HG03108 (cell line): ENCODE measurements around the gene FADS6.

Experiments used
- ATAC-seq: cut with Tn5 transposase; IDR thresholded peaks from one replicate; pipeline ENCODE4 v1.9.1; 2021; ENCODE audit warnings: moderate library complexity; ENCODE audit not compliant: unreplicated experiment

FADS6 gene

DNA sequence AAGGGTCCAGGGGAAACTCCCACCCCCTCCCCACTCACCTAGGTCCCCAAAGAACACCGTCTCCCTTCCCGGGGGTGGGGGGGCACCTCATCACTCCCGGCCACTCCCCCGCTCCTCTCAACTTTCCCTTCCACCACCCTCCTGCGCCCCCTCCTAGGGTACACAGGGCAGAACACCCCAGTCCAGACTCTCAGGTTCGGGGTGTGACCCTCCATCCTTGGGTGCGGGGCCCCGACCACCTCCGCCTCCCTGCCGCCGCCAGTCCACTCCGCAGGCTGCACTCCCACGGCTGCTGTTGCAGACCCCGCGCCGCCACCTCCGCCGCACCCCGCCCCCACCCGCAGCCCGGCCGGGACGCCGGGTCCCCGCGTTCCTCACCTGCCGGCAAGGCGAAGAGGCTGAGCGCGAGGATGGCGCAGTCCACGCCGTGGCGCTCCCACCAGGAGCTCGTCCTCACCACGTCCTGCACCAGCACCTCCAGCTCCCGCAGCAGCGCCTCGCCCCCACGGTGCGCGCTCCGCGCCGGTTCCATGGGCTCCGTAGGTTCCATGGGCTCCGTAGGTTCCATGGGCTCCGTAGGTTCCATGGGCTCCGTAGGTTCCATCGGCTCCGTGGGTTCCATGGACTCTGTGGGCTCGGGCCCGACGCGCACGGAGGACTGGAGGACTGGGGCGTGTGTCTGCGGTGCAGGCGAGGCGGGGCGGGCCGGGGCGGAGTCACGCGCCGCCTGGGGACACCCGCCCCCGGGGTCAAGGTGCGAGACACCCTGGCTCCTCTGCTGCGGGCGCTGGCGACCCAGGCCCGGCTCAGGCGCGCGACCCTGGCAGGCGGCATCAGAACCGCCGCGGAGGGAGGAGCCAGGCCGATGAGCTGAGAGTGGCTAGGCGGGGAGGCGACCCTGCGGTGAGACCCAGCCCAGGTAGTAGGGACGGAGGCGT lies at the start of gene FADS6:
Gene FADS6 (minus strand): TSS at position 660 of the 938 bp plus-strand sequence. CDS start 38 bp downstream, at position 622.
- ATAC-seq: no peak

GRCh38 chr17:74941128-74941725 lies 47.8 kb upstream of the FADS6 start:
- ATAC-seq: no peak

- no peak for ATAC-seq
Measured at GRCh38 chr17:74939534-74939933, 46.1 kb upstream of the FADS6 start.

- no peak for ATAC-seq
Measured at GRCh38 chr17:74938194-74938950, 44.9 kb upstream of the FADS6 start.

GRCh38 chr17:74937064-74938051 lies 43.9 kb upstream of the FADS6 start:
- ATAC-seq: no peak

DNA sequence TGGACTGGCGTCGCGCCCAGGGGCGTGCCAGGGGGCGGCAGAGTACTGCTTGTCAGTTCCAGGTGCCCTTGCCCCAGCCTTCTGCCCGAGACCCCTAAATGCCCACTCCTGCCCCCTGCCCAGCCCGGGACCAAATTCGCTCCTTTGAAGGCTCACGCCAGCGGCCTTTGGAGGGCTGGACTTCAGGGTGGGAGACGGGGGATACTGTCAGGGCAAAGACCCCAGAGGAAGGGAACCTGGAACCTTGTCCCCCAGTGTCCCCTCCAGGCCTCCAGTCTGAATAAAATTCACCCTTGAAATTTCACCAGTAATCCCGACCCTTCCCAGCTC lies 43.0 kb upstream of the FADS6 start:
- ATAC-seq: no peak

GRCh38 chr17:74935585-74936469 lies 42.4 kb upstream of the FADS6 start, which contains the start of gene OTOP3:
OTOP3 (plus strand) TSS chr17:74935898; CDS start chr17:74935922, 24 bp downstream.
- ATAC-seq: no peak

- no peak for ATAC-seq
Measured at GRCh38 chr17:74935048-74935447, 41.6 kb upstream of the FADS6 start.

- ATAC-seq: no peak
Measured at GRCh38 chr17:74930535-74931036, 37.2 kb upstream of the FADS6 start.

DNA sequence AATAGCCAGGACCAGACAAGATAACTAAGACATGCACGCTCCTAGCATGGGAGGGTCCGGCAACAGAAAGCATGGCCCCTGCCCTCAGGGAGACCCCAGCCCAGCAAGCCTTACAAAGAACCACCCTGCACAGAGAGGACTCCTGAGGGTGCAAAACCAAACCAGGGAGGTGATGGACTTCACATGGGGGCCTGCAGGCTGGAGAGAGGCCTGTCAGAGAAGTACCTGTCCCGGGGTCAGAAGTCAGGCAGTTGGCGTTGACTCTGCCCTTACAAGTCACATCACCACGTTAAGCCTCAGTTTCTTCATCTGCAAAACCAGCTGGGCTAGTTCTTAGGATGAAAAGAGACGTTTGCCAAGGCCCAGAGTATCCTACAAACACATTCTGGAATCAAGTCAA lies 35.4 kb upstream of the FADS6 start:
- no peak for ATAC-seq

DNA sequence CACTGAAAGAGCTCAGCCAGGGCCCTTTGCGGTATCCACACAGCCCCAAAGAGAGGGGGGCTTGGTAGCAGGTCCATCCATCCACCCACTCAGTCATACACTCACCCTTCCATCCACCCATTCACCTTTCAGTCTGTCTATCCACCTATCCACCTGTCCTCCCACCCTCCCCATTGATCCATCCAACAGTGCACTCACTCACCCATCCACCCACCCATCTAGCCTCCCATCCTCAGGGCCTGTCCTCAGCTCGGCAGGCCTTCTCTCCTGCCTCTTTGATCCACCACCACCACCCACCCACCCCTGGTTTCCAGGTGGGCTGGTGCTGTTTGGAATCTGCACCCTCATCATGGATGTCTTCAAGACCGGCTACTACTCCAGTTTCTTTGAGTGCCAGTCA lies 31.8 kb upstream of the FADS6 start:
- ATAC-seq: no peak

DNA sequence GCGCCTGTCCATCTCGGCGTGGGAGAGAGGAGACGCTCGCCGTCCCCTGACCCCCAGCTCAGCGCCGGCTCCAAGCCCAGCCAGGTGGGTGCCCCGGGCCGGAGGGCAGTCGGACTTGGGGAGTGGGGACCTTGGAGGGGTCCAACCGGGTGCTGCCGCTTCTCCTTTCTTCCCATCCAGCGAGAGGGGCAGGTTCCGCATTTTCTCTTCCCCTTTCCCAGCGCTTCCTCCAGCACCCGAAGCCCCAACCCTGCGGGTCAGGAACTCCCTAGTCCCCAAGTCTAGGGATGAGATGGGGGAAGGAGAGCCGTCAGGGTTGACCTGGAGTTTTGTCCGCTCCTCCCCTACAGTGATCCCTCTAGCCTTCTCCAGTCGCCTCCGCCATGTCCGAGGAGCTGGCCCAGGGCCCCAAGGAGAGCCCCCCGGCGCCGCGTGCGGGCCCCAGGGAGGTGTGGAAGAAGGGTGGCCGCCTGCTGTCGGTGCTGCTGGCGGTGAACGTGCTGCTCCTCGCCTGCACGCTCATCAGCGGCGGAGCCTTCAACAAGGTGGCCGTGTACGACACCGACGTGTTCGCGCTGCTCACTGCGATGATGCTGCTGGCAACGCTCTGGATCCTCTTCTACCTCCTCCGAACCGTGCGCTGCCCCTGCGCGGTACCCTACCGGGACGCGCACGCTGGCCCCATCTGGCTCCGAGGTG lies 31.0 kb upstream of the FADS6 start, which contains the start of gene OTOP2:
Gene OTOP2 (plus strand): TSS at position 24 of the 699 bp plus-strand sequence. CDS start 360 bp downstream, at position 384.
- no peak for ATAC-seq

DNA sequence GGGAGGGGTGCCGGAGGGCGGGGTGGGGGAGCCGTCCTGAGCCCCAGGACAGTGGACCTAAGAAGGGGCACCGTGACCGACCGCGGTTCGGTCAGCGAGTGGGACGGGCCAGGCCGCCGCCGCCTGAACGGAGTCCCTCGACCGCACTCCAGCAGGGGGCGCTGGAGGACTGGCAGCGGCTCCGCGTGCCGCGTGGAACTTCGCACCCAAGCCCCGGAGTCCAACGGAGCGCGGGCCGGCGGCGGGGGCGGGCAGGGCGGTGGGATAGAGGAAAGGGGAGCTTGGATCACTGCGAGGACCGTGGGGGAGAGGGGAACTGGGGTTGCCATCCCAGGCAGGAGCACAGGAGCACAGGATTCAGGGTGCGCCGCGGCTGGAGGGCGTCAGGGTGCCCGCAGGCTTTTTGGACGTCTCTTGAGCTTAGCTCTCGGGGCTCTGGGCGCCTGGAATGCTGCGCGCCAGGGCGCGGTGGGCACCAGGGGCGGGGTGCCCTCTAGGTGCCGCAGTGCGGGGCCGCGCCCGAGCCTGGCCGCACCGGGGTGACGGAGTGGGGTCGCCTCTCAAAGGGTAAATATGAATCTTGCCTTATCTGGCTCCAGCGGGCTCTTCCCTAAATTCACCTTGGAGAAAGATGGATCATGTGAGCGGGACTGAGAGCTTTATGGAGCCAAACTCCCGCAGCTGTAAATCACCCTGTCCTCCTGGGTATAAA lies 30.3 kb upstream of the FADS6 start:
- no peak for ATAC-seq

GRCh38 chr17:74922694-74923537 lies 29.5 kb upstream of the FADS6 start, which contains the start of gene USH1G:
USH1G (minus strand) TSS chr17:74923255; CDS start chr17:74923073, 182 bp downstream.
- ATAC-seq: no peak

- no peak for ATAC-seq
Measured at GRCh38 chr17:74922172-74922571, 28.7 kb upstream of the FADS6 start.

DNA sequence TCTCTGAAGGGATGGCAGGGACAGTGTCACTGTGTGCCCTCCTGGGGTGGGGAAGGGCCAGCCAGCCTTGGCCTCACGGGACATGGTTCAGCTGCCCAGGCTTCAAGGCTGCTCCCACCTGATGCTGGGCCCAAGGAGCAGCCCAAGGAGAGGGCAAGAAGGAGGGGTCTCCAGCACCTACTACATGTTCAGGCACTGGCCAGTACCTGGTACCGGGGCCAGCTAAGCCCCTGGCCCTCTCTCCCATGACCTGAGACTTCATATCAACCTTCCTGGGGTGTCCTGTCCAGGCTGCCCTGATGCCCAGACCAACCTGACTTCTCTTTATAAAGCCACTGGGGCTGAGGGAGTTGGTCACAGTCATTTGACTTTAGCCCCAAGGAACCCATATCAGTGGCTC lies 28.3 kb upstream of the FADS6 start:
- no peak for ATAC-seq
